GM04503 (cell line): Measurements from ENCODE around the gene UBE2E2.
"Not testable (repeated sequence)": the region's sequence is repeated elsewhere in the genome, so short reads cannot be mapped to it uniquely, and the experiment has no call there.

ENCODE experiments used
- DNase-seq: peaks from one replicate; pipeline ENCODE4 v3.0.0-alpha.2; 2012; ENCODE audit warnings: low read depth

Gene UBE2E2

DNA sequence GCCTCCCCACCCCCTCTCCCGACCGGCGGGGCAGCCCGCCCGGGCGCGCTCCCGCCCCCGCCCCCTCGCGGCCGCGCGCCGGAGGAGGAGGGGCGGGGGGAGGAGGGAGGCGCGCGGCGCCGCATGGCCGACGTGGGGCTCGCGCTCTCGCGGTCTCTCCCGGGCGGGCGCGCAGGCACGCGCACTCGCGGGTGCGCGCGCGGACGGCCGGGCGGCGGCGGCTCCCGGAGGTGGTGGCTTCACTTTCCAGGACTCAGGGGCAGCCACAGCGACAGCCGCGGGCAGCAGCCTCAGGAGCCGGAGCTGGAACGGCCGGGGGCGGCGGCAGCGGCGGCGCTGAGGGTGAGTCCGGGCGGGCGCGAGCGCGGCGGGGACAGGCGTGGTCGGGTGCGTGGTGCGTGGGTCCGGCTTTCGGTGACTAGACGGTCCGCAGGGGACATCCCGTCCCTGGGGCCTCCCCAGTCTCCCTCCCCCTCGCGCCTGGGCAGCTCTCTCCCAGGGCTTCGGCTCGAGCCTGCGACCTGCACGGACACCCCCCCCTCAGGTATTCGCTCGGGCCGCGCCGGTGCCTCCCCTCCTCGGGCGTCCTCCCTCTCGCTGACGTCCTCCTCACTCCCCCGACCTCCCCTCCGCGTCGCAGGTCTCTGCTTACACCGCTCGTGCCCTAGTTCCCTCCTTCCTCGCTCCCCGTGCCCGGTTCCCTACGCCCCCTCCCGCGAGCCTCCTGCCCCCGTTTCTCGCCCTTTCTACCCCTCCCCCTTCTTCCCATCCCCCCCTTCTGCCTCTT lies at the start of gene UBE2E2:
TSS of gene UBE2E2 (plus strand) at position 407 of the 787 bp plus-strand sequence.
- DNase-seq = no peak

DNA sequence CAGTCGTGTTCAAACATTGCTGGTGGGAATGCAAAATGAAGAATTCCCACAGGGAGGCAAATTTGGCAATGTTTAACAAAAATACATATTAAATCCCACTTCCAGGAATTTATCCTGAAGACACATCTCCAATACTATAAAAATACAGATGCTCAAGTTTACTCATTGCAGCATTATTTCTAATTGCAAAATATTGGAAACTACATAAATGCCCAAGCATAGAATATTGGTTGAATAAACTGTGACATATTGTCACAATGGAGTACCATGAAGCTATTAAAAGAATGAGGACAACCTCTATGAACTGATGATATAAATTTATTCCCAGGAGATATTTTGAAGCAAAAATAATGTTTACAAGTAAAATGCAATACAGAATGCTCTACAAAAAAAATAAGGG lies 49.7 kb upstream of the UBE2E2 start:
- no peak for DNase-seq

DNA sequence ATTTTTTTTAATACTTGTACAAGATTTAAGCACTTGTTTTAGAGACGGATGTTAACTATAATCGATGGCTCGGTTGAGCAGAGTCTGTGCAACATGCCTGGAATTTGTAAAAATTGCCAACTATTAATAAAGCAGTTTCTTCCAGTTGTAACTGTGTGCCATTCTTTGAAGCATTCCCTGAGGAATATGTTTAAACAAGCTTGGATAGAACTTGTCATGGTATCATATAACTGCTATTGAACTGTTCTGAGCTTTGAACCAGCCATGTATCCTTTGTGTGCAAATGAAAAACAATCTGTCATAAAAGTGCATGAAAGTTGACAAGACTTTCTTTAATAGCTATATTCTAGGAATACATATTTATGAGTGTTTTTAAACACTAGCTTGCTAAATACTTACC lies 45.8 kb upstream of the UBE2E2 start:
- no peak for DNase-seq

DNA sequence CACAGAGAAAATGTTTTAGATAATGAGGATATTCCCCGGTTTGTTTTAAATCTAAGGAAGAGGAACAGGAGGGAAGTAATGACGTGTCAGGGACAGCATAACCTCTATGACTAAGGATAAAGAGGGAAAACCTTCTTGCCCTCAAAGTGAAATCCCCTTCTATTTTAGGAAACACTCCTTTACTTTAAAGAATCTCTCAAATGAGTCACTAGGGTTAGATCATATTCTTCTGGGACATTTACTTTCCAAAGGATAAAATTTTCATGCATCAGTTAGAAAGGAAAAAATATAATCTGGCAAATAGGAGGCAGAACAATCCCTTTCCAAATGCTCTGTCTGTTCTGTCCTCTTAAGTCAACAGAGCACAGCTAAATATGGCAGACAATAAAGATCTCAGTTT lies 43.2 kb upstream of the UBE2E2 start:
- peak; percentile 56 for DNase-seq

DNA sequence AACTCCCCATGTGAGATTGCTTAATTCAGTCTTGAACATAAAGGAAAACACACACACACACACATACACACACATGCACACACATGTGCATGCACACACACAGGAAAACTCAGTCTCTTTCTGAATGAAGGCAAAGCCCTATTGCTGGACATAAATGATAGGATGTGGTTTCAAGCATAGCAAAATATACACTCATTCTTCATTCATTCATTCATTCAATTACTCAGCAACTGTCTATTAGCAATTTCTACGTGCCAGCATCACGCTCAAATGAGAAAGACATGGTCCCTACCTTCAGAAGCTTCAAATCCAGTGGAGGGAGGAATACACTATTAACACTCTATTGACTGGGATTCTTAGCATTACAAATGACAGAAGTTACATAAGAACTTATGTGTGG lies 41.8 kb upstream of the UBE2E2 start:
- no peak for DNase-seq

DNA sequence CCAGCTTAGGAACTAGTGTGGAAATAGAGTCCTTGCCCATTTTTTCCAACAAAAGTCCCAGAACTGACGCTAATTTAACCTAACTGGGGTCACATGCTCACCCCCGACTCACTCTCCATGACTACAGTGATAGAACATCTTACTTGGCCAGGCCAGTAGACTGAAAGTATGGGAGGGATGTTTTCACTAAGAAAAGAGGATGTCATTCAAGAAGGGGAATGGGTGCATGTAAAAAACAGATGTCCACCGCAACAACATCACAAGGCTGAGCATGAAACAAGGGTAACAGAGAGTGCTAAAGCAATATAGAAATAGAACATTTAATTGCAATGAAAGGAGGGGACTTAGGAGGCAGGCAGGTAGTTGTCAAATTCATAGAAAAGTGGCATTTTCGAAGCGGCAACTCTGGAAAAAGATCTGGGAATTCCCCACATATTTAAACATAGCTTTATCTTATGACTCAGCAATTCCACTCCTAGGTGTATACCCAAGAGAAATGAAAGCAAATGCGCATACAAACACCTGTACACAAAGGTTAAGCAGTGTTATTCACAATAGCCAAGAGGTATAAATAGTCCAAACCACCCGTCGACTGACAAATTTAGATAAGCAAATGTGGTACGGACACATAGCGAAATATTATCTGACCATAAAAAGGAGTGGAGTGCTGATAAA lies 41.1 kb upstream of the UBE2E2 start:
- no peak for DNase-seq

DNA sequence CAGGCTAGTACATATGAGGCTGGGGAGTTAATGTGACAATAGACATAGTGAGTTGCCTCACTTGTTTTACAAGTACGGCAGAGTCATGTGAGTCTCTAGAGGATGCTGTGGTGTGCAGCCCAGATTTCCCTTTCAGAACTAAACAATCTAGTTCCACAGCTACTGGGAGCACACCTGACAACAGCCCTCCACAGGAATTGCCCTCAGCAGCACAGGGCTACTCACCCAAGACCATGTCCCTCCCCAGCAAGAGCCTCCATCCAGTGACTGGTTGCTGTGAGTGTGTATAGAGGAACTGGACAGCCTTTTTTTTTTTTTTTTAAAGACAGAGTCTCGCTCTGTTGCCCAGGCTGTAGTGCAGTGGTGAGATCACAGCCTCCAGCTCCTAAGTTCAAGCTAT lies 40.2 kb upstream of the UBE2E2 start:
- DNase-seq = no peak

DNA sequence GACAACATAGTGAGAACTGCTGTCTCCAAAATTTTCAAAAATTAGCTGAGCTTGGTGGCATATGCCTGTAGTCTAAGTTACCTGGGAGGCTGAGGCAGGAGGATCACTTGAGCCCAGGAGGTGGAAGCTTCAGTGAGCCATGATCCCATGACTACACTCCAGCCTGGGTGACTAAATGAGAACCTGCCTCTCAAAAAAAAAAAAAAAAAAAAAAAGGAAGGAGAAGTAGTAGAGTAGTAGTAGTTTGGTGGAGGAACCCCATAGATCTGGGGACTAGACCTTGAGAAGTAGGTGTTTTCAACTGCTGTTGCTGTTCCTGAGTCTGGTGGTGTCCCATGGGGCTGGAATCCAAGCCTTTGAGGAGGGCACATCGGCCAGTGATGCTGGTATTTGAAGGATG lies 38.4 kb upstream of the UBE2E2 start:
- no peak for DNase-seq

DNA sequence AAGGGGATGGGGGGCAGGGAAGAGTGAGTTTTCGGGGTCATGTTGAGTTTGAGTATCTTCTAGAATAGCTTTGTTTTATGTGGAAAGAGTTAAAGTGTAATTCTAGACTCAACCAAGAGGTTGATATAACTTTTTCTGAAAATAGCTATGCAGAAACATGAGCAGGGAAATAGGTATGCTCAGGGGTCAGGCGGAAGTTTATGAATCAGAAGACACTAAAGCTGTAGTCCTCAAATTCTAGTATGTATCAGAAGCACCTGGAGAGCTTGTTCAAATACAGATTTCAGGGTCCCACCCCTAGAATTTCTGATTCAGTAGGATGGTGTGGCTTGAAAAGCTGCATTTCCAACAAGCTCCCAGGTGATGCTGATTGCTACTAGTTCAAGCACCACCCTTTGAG lies 37.6 kb upstream of the UBE2E2 start:
- no peak for DNase-seq

DNA sequence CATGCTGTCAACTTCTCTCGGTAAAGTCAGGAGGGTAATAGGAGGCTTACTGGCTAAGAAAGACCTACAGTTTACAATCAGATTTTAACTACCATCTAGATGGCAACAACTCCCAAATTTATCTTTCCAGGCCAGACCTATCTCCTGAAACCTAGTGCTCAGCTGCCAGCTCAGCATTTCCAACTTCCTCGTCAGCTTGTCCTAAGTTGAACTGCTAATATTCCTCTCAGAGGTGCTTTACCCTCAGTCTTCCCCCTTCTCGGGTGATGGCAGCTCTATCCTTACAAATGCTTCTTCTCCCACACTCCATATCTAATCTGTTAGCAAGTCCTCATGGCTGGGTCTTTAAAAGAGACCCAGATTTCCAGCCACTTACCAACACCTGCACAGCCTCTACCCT lies 36.9 kb upstream of the UBE2E2 start:
- DNase-seq = no peak

DNA sequence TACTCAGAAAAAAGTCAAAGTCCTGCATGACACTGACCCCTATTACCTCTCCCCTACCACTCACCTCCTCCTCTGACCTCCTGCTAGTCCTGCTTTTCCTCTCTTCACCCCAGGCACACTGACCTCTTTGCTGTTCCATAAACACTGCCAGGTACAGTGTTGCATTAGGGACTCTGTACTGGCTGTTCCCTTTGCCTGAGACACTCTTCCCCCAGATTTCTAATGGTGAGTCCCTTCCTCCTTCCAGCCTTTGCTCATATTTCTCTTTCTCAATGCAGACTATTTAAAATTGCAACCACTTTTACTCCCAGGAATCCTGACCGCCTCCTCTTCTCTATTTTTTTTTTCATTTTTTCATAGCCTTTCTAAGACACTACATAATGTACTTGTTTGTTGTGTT lies 36.3 kb upstream of the UBE2E2 start:
- no peak for DNase-seq

DNA sequence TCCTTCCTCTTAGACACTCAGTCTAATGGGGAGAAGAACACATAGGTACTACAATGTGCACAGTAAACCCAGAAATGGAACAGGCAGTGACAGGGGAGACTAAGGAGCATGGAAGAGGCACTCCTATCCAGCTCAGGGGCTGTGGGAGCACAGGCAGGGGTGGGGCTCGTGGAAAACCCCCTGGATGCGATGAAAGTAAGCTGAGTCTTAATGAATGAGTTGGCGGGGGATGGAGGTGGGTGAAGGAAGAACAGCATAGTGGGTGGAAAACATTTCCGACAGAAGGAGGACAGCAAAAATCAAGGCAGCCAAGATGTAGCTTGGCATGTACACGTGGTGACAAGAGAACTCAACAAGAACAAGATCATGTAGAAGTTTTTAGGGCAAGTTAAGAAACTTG lies 33.6 kb upstream of the UBE2E2 start:
- DNase-seq = no peak

DNA sequence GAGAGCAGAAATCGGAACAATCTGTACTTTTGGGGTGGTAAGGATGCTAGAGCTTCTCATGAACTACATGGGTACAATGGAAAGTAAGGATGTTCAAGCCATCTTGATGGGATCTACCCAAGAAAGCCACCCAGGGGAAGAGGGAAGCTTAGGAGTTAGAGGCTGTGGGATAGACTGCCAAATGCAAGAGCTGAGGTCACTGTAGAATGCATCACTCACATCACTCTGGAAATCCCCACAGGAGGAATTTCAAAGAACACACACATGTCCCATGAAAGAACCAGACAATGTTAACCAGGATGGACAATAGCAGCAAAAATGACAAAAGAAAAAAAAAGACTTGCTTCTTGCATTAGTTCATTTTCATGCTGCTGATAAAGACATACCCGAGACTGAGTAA lies 32.8 kb upstream of the UBE2E2 start:
- DNase-seq = no peak

DNA sequence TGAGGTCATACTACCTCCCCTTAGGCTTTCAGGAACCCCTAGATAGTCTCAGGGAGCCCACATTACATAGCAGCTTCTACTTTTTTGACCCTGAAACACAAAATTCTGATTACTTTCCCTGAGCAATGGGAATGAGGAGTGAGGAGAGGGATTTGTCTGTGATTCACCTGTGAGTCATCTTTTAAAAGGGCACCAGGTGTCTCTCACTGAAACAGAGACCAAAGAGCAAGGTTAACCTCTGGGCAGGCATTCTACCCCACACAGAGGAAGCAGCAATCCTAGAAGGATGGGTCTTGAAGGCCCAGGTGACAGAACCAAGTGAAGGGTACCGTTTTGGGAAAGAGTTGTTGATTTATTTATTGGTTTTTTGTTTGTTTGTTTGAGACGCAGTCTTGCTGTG lies 31.1 kb upstream of the UBE2E2 start:
- no peak for DNase-seq

DNA sequence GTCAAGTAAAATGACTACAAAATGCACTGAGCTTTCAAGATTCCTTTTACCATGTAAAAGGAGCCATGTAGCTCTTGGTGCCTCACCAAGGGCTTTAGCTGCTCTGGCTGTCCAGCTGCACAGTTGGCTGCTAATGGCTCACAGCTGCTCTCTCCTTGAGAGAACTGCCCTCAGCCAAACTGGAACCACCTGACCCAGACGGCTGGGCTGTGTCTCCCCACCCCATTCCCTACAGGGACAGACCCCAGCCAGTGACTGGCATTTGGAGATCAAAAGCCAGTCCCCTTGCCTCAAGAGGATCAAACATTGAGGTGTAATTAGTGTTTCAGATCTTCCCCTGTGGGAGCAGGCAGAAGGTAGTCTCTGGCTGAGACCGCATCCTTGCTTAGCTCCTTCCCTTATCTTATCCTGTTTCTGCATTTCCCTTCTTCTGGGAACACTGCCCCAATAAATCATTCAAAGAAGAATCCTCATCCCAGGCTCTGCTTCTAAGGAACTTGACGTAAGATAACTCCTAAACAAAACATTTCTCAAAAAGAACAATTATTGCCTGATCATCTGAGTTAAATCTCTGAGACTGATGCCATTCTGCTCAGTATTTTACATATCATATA lies 28.6 kb upstream of the UBE2E2 start:
- no peak for DNase-seq

DNA sequence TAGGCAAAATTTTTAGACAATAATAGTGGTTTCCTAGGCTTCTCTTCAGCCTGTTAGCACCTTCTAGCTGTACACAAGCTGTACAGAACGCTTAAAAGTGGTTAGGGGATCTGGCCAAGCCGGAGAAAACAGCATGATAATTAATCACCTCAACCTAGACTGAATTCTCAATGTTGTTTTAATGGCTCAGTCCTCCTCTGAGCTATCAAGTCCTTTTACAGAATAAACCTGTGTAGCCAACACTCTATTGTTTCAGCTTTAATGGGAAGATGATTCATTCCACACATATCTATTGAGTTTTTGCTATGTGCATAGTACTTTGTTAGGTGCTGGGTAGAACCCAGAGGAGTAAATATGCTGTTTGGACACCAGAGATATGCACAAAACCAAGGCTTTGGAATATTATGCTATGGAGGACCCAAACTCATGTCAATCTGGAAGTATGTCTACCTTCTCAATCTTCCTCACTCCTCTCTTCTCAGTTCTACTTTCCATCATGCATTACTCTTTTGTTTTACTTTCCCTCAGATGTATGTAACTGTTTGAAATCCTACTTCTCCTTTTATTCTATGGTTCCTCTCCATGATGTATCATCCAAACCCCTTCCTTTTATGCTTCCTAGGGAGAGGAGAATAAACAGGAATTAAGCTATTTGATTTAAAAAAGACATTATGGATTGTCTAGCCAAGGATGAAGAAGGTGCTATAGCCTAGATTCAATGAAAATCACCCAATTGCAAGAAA lies 27.6 kb upstream of the UBE2E2 start:
- no peak for DNase-seq

DNA sequence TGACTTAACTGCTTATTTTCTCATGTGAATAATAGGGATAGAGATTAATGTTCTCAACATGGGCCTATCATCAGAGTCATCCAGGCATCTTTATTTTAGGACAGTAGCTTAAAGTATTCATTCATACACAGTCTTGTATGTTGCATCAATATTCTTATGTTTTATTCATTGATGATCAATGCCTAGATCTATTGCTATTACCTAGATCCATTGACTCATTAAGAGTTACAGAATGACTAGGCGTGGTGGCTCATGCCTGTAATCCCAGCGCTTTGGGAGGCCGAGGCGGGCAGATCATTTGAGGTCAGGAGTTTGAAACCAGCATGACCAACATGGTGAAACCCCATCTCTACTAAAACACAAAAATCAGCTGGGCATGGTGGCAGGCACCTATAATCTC lies 26.3 kb upstream of the UBE2E2 start:
- not testable (repeated sequence) for DNase-seq

DNA sequence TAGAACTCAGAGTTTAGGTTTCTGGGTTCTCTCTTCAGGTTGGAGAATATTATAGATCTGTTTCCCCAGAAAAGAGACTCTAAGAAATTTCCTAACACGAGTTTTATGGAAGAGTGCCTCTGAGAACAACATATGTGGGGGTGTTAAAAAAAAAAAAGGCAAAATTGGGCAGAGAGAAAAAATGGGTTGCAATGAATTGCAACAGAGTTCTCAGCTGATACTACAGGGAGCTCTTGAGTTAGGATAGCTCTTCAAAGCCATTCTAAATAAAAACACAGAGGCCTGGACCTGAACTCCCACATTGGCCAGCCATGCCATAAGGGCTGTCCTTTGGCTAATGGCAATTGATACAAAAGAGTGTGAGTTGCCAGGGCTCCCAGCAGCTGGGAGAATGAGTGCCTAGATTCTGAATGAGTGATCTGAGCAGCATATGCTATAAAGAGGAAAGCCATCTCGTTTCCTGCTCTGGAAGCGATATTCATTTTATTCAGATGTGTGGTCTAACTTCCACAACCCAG lies 20.1 kb upstream of the UBE2E2 start:
- no peak for DNase-seq

DNA sequence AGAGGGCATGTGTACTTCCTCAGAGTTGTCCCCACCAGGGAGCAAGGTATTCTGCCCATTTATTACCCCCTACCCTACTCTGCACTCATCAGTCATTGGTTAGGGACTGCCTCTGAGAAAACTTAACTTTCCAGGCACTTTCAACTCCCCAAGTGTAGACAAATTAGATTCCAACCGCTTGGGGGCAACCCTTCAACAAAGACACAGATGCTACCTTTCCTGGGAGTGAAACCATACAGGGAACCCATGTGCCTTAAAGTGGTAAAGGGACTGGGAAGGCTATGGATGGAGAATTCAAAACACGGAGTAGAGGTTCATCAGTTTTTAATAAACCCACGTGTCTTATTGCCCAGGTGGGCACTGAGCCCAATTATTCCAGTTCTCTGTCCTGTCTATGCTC lies 19.4 kb upstream of the UBE2E2 start:
- no peak for DNase-seq

DNA sequence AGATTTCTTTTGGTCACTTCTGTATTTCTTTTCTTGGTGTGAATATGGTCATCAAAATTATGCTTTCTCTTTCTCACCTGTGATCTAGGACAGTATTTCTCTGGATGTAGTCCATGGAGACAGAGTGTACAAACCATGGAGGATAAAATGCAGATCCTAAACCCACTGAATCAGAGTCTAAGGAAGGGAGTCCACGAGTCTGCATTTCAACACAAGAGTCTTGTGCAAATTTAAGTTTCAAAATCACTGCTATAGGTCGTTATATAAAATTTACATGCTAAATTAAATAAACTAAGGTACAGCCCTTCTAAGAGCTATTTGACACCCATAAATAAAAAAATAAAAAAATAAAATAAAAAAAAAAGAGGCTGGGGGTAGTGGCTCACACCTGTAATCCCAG lies 17.3 kb upstream of the UBE2E2 start:
- no peak for DNase-seq

DNA sequence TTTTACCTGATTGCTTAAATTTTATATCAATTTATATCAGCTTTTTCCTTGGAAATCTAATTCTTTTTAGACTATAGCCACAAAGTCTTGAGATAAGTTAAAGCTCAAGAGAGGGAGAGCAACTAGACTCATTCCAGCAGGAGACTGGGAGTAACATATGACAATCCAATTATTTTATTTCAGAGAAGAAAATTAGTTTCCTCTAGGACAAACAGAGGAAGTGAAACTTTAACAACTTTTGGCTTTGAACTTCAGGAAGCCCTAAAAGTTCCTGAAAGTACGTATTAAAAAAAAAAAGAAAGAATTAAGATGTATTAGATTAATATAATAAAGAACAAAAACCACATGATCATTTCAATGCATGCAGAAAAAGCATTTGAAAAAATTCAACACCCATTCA lies 13.9 kb upstream of the UBE2E2 start:
- no peak for DNase-seq

DNA sequence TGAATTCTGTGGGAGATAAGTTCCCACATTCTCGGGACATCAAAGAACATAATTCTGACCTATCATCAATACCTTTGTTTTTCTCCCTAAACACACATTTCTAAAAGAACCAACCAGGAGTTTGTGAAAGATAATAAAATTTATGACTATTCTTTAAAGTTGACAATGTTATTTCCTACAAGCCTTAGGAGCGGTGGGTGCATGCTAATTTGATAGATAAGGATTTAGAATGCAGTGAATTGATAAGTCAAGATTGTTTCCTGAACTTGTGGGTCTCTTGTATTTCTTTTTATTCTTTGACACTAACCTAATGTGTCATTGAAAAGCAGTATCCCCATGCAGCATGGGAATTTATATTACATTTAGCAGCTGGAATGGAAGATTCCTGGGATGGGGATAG lies 10.3 kb upstream of the UBE2E2 start:
- DNase-seq = no peak

DNA sequence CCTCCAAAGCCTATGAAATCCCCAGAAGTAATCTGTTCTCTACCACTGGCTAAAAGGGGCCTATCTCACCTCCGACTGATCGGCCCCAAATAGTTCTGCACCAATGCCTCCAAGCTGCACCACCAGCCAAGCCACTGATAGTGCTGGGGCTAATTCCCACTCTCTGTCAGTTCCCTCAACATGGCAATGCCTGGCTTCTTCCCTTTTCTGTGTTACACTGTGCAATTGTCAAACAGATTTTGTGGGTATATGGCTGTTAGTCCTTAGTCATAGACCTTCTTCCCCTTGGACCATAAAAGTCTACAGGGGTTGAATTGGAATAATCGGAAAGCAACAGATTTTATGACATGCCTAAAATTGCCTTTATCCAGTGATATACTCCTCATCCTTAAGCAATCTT lies 9.3 kb upstream of the UBE2E2 start:
- no peak for DNase-seq
